Peyer's patch (tissue), 4 donors: ENCODE data around the gene ARAP3. TPM values are rescaled to one million over a fixed set of nuclear protein-coding genes. Genes with fewer than 3 reads are reported as not detected.

Experiments
- DNase-seq, 3 donors: peaks; one replicate each; pipeline ENCODE4 v3.0.0-alpha.2; 2017 to 2019
- H3K27ac ChIP-seq, 4 donors: fragments of 200-600 bp; sonication (generic); one replicate each; pipeline ENCODE4 v1.5.1; 2016 to 2019
- H3K27me3 ChIP-seq, 2 donors: fragments of 200-600 bp; sonication (generic); one replicate each; pipeline ENCODE4 v1.5.1; 2019
- H3K36me3 ChIP-seq, 3 donors: fragments of 200-600 bp; sonication (generic); one replicate each; pipeline ENCODE4 v1.5.1; 2016 to 2019
- H3K4me1 ChIP-seq, 4 donors: fragments of 200-600 bp; sonication (generic); one replicate each; pipeline ENCODE4 v1.5.1; 2016 to 2019
- H3K4me3 ChIP-seq, 4 donors: fragments of 200-600 bp; sonication (generic); 1 replicate in 3 of 4; 2 replicates in 1 of 4; pipeline ENCODE4 v1.5.1; 2016 to 2019; ENCODE audit warnings: mild to moderate bottlenecking in 1 of 4
- H3K9me3 ChIP-seq, 4 donors: fragments of 200-600 bp; sonication (generic); one replicate each; pipeline ENCODE4 v1.5.1; 2016 to 2019; ENCODE audit warnings: mild to moderate bottlenecking in 1 of 4
- CTCF ChIP-seq, 6 experiments: fragments of 450-650 bp in 4 of 6; fragments of 200-600 bp in 2 of 6; sonication (generic) in 1 of 6; IDR thresholded peaks; one replicate each; pipeline ENCODE4 v1.5.1; 2017 to 2019; ENCODE audit warnings: antibody characterized with exemption in 6 of 6, mild to moderate bottlenecking in 3 of 6, moderate library complexity in 1 of 6
- POLR2A ChIP-seq, 2 donors: fragments of 450-650 bp; IDR thresholded peaks; one replicate each; pipeline ENCODE4 v1.5.1; 2017; ENCODE audit warnings: antibody characterized with exemption in 2 of 2, mild to moderate bottlenecking in 2 of 2, moderate library complexity in 2 of 2
- total RNA-seq, 4 donors: library from RNA; depleted of rRNA; stranded (reverse); fragments of >200 nt; gene quantifications; one replicate each; pipeline ENCODE4 v1.1.0, GENCODE V29; 2016

The ARAP3 gene
- total RNA-seq, 4 donors from 2014 or later: 1.1 to 13.2 (median 9.7) TPM

DNA sequence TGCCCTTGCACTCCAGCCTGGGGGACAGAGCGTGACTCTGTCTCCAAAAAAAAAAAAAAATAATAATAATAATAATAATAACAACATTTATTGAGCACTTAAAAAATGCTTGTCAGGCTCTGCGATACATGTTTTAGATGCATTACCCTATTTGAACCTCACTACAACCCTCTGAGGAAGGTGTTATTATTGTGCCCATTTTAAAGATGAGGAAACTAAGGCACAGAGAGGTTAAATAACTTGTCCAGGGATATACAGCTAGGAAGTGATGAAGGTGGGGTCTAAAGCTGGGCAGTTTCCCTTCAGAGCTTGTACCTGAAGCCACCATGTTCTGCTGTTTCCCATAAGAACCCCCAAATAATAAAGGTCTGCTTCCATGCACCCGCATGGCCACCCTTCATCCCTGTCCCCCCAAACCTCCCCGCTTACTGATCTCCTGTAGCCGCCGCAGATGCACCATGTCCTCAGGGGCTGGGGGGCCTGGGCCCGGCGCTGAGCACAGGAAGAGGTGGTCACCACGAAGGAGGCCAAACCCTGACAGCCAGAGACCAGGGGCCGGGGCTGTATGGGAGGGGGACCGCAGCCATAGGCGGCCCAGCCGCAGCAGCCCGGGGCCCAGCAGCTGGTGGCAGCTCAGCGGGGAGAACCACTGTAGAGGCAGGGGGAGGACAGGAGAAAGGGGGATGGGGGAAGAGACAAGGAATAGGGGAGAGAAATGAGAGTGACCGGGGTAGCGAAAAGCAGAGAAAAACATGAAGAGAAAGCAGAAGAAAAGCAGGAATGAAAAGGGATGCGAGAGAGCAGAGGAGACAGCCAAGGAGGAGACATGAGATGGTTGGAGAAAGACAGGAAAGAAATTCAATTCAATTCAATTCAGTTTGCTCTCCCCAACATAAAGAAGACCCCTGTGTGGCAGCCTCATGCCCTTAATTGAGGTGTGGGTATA, 15.8 kb downstream of the ARAP3 start:
- Histone ChIP-seq H3K27ac (no peak overlapping the region), H3K4me1 (no peaks in the 10 kb centered on the region), H3K4me3 (no peak overlapping the region), H3K27me3 (no peaks in the 10 kb centered on the region), H3K9me3 (no peaks in the 10 kb centered on the region), H3K36me3 (no peaks in the 10 kb centered on the region)
- no peak for TF ChIP-seq CTCF (IDR thresholded peaks at IDR 0.05)
- TF ChIP-seq POLR2A (IDR thresholded peaks at IDR 0.05): no peak
- no peak for DNase-seq

DNA sequence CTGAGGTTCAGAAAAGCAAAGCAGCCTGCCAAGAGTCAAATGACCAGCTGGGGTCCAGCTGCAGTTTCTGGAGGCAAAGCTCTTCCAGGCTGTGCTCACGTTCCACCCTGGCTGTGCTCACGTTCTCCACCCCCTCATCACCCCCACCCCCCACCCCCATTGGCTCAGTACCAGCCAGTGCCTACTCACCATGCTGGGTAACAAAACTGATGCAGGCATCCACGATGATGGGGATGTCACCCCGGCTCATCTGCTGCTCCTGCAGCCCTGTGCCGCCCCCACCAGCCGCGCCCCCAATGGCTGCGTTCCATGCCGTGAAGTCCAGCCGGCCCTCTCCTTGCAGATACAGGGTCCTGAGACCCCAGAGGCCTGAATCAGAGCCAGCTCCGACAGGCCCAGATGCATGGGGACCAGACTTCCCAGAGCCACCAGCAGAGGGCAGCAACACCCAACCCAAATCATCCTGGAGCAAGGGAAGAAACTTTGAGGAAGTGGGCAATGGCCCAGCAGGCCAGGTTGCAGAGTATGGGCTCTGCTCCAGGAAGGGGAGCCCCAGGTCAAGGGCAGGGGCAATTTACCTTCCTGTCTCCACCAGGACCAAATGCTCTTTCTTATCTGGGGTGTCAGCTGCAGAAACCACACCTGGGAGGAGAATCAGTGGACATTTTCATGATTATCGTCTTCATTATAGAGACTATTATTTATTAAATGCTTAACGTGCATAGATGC, 17.1 kb downstream of the ARAP3 start:
- Histone ChIP-seq H3K36me3 (no peaks in the 10 kb centered on the region), H3K4me3 (no peak overlapping the region), H3K27ac (no peak overlapping the region), H3K27me3 (no peaks in the 10 kb centered on the region), H3K9me3 (no peaks in the 10 kb centered on the region), H3K4me1 (no peaks in the 10 kb centered on the region)
- TF ChIP-seq CTCF (IDR thresholded peaks at IDR 0.05) (peak; percentile 71 to 91 (median 86)), POLR2A (IDR thresholded peaks at IDR 0.05) (no peak)
- peak; percentile 78 to 92 (median 87) for DNase-seq

- no peaks in the 10 kb centered on the region for H3K36me3 ChIP-seq
- H3K9me3 ChIP-seq: no peaks in the 10 kb centered on the region
- H3K4me3 ChIP-seq: no peak overlapping the region
- H3K27ac ChIP-seq: no peak overlapping the region
- no peaks in the 10 kb centered on the region for H3K27me3 ChIP-seq
- TF ChIP-seq POLR2A (IDR thresholded peaks at IDR 0.05) (no peak), CTCF (IDR thresholded peaks at IDR 0.05) (no peak)
- no peaks in the 10 kb centered on the region for H3K4me1 ChIP-seq
- no peak for DNase-seq
Observed at GRCh38 chr5:141663506-141663905, 18.5 kb downstream of the ARAP3 start.

- H3K9me3 ChIP-seq: no peaks in the 10 kb centered on the region
- no peak for TF ChIP-seq POLR2A (IDR thresholded peaks at IDR 0.05)
- no peak for TF ChIP-seq CTCF (IDR thresholded peaks at IDR 0.05)
- H3K27me3 ChIP-seq: no peaks in the 10 kb centered on the region
- no peaks in the 10 kb centered on the region for H3K36me3 ChIP-seq
- no peak overlapping the region for H3K27ac ChIP-seq
- DNase-seq: no peak
- H3K4me1 ChIP-seq: no peaks in the 10 kb centered on the region
- H3K4me3 ChIP-seq: no peak overlapping the region
Observed at GRCh38 chr5:141662028-141662427, 20.0 kb downstream of the ARAP3 start.

DNA sequence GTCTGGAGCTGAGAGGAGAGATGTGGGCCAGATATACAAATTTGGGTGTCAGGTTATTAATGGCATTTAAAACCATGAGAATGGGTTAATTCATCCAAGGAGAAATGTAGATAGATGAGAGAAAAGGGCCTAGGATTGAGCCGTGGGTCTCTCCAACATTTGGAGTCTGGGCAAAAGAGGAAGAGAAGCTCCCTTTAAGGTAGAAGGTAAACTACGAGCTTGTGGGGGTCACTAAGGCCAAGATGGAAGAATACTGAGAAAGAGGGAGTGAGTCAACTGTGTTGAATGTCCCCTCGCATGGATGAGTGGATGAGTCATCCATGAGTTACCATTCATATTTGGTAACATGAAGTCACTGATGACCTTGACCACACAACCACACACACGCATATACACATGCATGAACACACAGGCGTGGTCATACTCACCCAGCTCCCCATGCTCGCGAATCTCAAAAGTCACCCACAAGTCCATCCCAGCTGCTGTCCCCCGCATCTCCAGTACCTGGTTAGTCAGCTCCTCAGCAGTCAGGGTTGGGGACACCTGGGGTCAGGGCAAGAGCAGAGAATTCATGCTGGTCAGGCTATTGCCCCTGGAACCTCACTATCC, 24.0 kb downstream of the ARAP3 start:
- Histone ChIP-seq H3K4me3 (no peak overlapping the region), H3K36me3 (peaks cover 0 to 8% (median 0%) of the 10 kb centered on the region in 3 donors), H3K4me1 (no peaks in the 10 kb centered on the region), H3K27ac (no peak overlapping the region), H3K27me3 (no peaks in the 10 kb centered on the region), H3K9me3 (no peaks in the 10 kb centered on the region)
- TF ChIP-seq CTCF (IDR thresholded peaks at IDR 0.05) (no peak), POLR2A (IDR thresholded peaks at IDR 0.05) (no peak)
- no peak for DNase-seq
